Duodenal mucosa (tissue), 2 donors: ENCODE measurements around the gene RBM7.

Source experiments
- H3K27ac ChIP-seq: one replicate; pipeline ENCODE4 v1.7.0; 2013; ENCODE audit warnings: low read depth, low read length
- H3K27me3 ChIP-seq, 2 donors: one replicate each; pipeline ENCODE4 v1.7.0; 2013; ENCODE audit warnings: low read length in 2 of 2, control low read depth in 1 of 2; ENCODE audit not compliant: insufficient read depth in 2 of 2, control insufficient read depth in 1 of 2
- H3K36me3 ChIP-seq, 2 donors: one replicate each; pipeline ENCODE4 v1.7.0; 2013; ENCODE audit warnings: low read length in 2 of 2, control low read depth in 1 of 2; ENCODE audit not compliant: insufficient read depth in 2 of 2, control insufficient read depth in 1 of 2
- H3K4me1 ChIP-seq, 2 donors: one replicate each; pipeline ENCODE4 v1.7.0; 2013; ENCODE audit warnings: low read length in 2 of 2, control low read depth in 1 of 2; ENCODE audit not compliant: insufficient read depth in 2 of 2, control insufficient read depth in 1 of 2
- H3K4me3 ChIP-seq, 2 donors: one replicate each; pipeline ENCODE4 v1.7.0; 2013; ENCODE audit warnings: low read length in 2 of 2, low read depth in 1 of 2
- H3K9ac ChIP-seq, 2 donors: one replicate each; pipeline ENCODE4 v1.7.0; 2013; ENCODE audit warnings: low read length in 2 of 2, low read depth in 1 of 2
- H3K9me3 ChIP-seq, 2 donors: one replicate each; pipeline ENCODE4 v1.7.0; 2013; ENCODE audit warnings: low read length in 2 of 2, control low read depth in 1 of 2; ENCODE audit not compliant: control insufficient read depth in 1 of 2

The RBM7 gene

GRCh38 chr11:114442536-114442935, 42.1 kb downstream of the RBM7 start:
- peaks cover 16 to 22% of the 10 kb centered on the region in 2 donors for H3K4me1 ChIP-seq
- H3K9me3 ChIP-seq = no peaks in the 10 kb centered on the region
- no peak overlapping the region for H3K27ac ChIP-seq
- H3K36me3 ChIP-seq = peaks cover 3 to 10% of the 10 kb centered on the region in 2 donors
- no peaks in the 10 kb centered on the region for H3K27me3 ChIP-seq
- H3K9ac ChIP-seq = no peak overlapping the region
- H3K4me3 ChIP-seq = no peak overlapping the region

- peaks cover 0 to 11% of the 10 kb centered on the region in 2 donors for H3K4me1 ChIP-seq
- H3K9ac ChIP-seq = no peak overlapping the region
- H3K4me3 ChIP-seq = no peak overlapping the region
- H3K27ac ChIP-seq = no peak overlapping the region
- H3K36me3 ChIP-seq = peaks cover 18 to 24% of the 10 kb centered on the region in 2 donors
- H3K9me3 ChIP-seq = no peaks in the 10 kb centered on the region
- H3K27me3 ChIP-seq = no peaks in the 10 kb centered on the region
Measured at GRCh38 chr11:114447444-114447843, 47.0 kb downstream of the RBM7 start.

- Histone ChIP-seq H3K9me3 (no peaks in the 10 kb centered on the region), H3K27ac (no peak overlapping the region), H3K27me3 (no peaks in the 10 kb centered on the region), H3K4me1 (peaks cover 0 to 11% of the 10 kb centered on the region in 2 donors), H3K36me3 (peaks cover 18 to 24% of the 10 kb centered on the region in 2 donors), H3K4me3 (no peak overlapping the region), H3K9ac (no peak overlapping the region)
Measured at GRCh38 chr11:114447892-114448291, 47.4 kb downstream of the RBM7 start.

DNA sequence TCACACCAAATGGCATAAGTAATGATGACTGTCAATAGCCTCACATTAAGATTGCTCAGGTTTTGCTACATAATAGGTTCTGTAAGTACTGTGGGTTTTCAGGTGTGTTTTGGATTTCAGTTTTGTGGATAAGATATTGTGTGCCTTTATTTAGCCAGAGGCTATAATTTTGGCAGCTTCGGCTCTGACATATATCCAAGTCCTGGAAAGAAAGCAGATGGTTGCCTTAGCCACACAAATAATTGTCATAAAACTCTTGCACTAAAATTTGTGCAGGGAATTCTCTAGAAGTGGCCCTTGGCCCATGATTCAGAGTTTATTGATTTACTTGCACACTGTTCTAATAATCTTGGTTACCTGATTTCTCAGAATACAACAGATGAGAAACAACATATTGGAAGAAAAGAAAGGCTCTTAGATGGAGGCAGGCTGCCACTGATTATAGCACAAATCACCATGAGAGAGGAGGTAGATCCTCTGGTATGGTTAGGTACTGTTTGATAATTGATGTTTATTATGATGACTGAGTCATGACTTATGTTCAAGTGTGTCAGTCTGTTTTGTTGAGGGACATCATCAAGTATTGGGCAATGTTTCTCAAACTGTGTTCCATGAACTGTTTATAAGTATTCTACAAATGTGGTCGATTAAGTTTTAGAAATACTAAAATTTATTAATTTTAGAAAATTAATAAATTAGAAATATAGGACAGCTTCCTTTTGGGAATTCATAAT, 48.5 kb downstream of the RBM7 start:
- no peak overlapping the region for H3K4me3 ChIP-seq
- no peak overlapping the region for H3K9ac ChIP-seq
- H3K4me1 ChIP-seq = peaks cover 0 to 11% of the 10 kb centered on the region in 2 donors
- no peaks in the 10 kb centered on the region for H3K27me3 ChIP-seq
- peaks cover 24% of the 10 kb centered on the region in 2 donors for H3K36me3 ChIP-seq
- H3K9me3 ChIP-seq = no peaks in the 10 kb centered on the region
- H3K27ac ChIP-seq = no peak overlapping the region

GRCh38 chr11:114449845-114450244, 49.4 kb downstream of the RBM7 start:
- no peaks in the 10 kb centered on the region for H3K27me3 ChIP-seq
- peaks cover 21 to 24% of the 10 kb centered on the region in 2 donors for H3K36me3 ChIP-seq
- H3K9ac ChIP-seq = no peak overlapping the region
- H3K4me1 ChIP-seq = peaks cover 0 to 11% of the 10 kb centered on the region in 2 donors
- no peak overlapping the region for H3K27ac ChIP-seq
- H3K4me3 ChIP-seq = no peak overlapping the region
- H3K9me3 ChIP-seq = no peaks in the 10 kb centered on the region

GRCh38 chr11:114452399-114452798, 51.9 kb downstream of the RBM7 start:
- no peak overlapping the region for H3K27ac ChIP-seq
- no peaks in the 10 kb centered on the region for H3K27me3 ChIP-seq
- no peaks in the 10 kb centered on the region for H3K9me3 ChIP-seq
- H3K9ac ChIP-seq = no peak overlapping the region
- H3K4me1 ChIP-seq = peaks cover 0 to 11% of the 10 kb centered on the region in 2 donors
- H3K36me3 ChIP-seq = peaks cover 14 to 21% of the 10 kb centered on the region in 2 donors
- no peak overlapping the region for H3K4me3 ChIP-seq
